K562 (cell line): ENCODE measurements around the gene PPEF2. TPM values are rescaled to one million over a fixed set of nuclear protein-coding genes. Genes with fewer than 3 reads are reported as not detected.

ENCODE experiments used
- CEBPG ChIP-seq, 3 experiments: fragments of 200-800 bp in 1 of 3; sonication (Bioruptor generic) in 1 of 3; sonication (generic) in 1 of 3; formaldehyde crosslinking in 1 of 3; IDR thresholded peaks in 2 of 3; conservative IDR thresholded peaks in 1 of 3; 2 replicates each; pipeline versions ENCODE4 v1.6.1 to v1.8.0; 2016 to 2022; ENCODE audit warnings: missing compliant biosample characterization in 2 of 3, missing genetic modification characterization in 2 of 3, mild to moderate bottlenecking in 1 of 3, missing genetic modification reagents in 1 of 3
- ELF1 ChIP-seq: fragments of 200-800 bp; sonication (Bioruptor generic); IDR thresholded peaks from 2 replicates; pipeline ENCODE4 v1.6.1; 2016; ENCODE audit warnings: missing genetic modification characterization, missing compliant biosample characterization
- JUNB ChIP-seq: fragments of 450-650 bp; formaldehyde crosslinking; conservative IDR thresholded peaks from 2 replicates; pipeline ENCODE4 v1.4.0; 2020; ENCODE audit warnings: mild to moderate bottlenecking
- KLF1 ChIP-seq: fragments of 450-650 bp; IDR thresholded peaks from 2 replicates; pipeline ENCODE4 v1.6.1; 2016; ENCODE audit warnings: missing genetic modification characterization, missing compliant biosample characterization
- RBFOX2 ChIP-seq: fragments of 200-400 bp; formaldehyde crosslinking; IDR thresholded peaks from 2 replicates; pipeline ENCODE4 v1.6.1; 2017; ENCODE audit warnings: low read depth, mild to moderate bottlenecking, low read length, moderate library complexity
- RBM14 ChIP-seq: fragments of 200-400 bp; formaldehyde crosslinking; IDR thresholded peaks from 2 replicates; pipeline ENCODE4 v1.6.1; 2018; ENCODE audit warnings: low read depth, mild to moderate bottlenecking, low read length, moderate library complexity, borderline replicate concordance; ENCODE audit not compliant: insufficient read depth
- SFPQ ChIP-seq: fragments of 200-400 bp; formaldehyde crosslinking; IDR thresholded peaks from 2 replicates; pipeline ENCODE4 v1.6.1; 2017; ENCODE audit warnings: mild to moderate bottlenecking, low read depth, low read length, moderate library complexity
- TAF15 ChIP-seq: fragments of 200-400 bp; formaldehyde crosslinking; IDR thresholded peaks from 2 replicates; pipeline ENCODE4 v1.6.1; 2017; ENCODE audit warnings: mild to moderate bottlenecking, low read depth, low read length, moderate library complexity
- TCF3 ChIP-seq: sonication (generic); formaldehyde crosslinking; IDR thresholded peaks from 2 replicates; pipeline ENCODE4 v1.4.0; 2020; ENCODE audit warnings: mild to moderate bottlenecking, missing genetic modification reagents
- THRAP3 ChIP-seq: fragments of 450-650 bp; IDR thresholded peaks from 2 replicates; pipeline ENCODE4 v1.6.1; 2016; ENCODE audit warnings: mild to moderate bottlenecking, inconsistent platforms, borderline replicate concordance
- ZNF146 ChIP-seq: IDR thresholded peaks from one replicate; pipeline ENCODE4 v1.6.1; 2018; ENCODE audit warnings: missing compliant biosample characterization; ENCODE audit not compliant: unreplicated experiment
- ZNF197 ChIP-seq: fragments of 200-800 bp; sonication (Bioruptor generic); IDR thresholded peaks from 2 replicates; pipeline ENCODE4 v1.6.1; 2016; ENCODE audit warnings: low read depth, missing genetic modification characterization, missing compliant biosample characterization
- polyA plus RNA-seq, 8 experiments: library from polyadenylated mRNA; depleted of rRNA in 4 of 8; stranded (reverse) in 5 of 8; unstranded in 3 of 8; fragments of >200 nt; fragmentation: Nextera tagmentation in 2 of 8; fragmentation: Illumina TruSeq in 1 of 8; extraction: Ambion mirVana in 2 of 8; extraction: Trizol in 1 of 8; gene quantifications; 2 replicates each; pipeline versions ENCODE4 v1.2.1 to v1.2.3, GENCODE V29; 2011 to 2014; ENCODE audit warnings: inconsistent platforms in 1 of 8, missing spikeins in 1 of 8
- total RNA-seq, 7 experiments: library from RNA; depleted of rRNA in 6 of 7; stranded (reverse); fragments of >200 nt in 6 of 7; fragmentation: Illumina TruSeq in 2 of 7; extraction: Trizol in 2 of 7; gene quantifications; 2 replicates each; pipeline versions ENCODE4 v1.2.1 to v1.2.3, GENCODE V29; 2011 to 2021; ENCODE audit warnings: low replicate concordance in 1 of 7
- TF ChIP-seq, protein P1 (sequence below), 2 experiments: fragments of 450-650 bp in 1 of 2; sonication (generic) in 1 of 2; formaldehyde crosslinking; conservative IDR thresholded peaks; 2 replicates each; pipeline versions ENCODE4 v1.4.0 to v1.8.1; 2020 to 2022; ENCODE audit warnings: mild to moderate bottlenecking in 1 of 2, missing genetic modification reagents in 1 of 2
- TF ChIP-seq, protein P2 (sequence below): fragments of 450-650 bp; formaldehyde crosslinking; conservative IDR thresholded peaks from 2 replicates; pipeline ENCODE4 v1.4.0; 2022; ENCODE audit warnings: mild to moderate bottlenecking, missing genetic modification characterization
- TF ChIP-seq, protein P3 (sequence below): fragments of 450-650 bp; IDR thresholded peaks from one replicate; pipeline ENCODE4 v1.6.1; 2018; ENCODE audit warnings: mild to moderate bottlenecking, moderate library complexity; ENCODE audit not compliant: partially characterized antibody
- TF ChIP-seq, protein P4 (sequence below): fragments of 250-450 bp; sonication (Bioruptor Pico); IDR thresholded peaks from 2 replicates; pipeline ENCODE4 v1.8.0; 2022; ENCODE audit warnings: moderate library complexity, mild to moderate bottlenecking, inconsistent platforms

Gene PPEF2
- total and polyA plus RNA-seq, 9 of the 15 experiments (the other 6 are each of a cell fraction or from before 2014, with no cell fraction given): not detected

GRCh38 chr4:75939890-75940691 is 37.8 kb upstream of the PPEF2 start (continued):
- TF ChIP-seq JUNB (CRISPR knock-in tag): no peak
- TF ChIP-seq ZNF197: no peak
- no peak for TF ChIP-seq RBM14
- TF ChIP-seq ELF1 (tag): no peak
- TF ChIP-seq TAF15: no peak
- TF ChIP-seq SFPQ: no peak
- TF ChIP-seq THRAP3: no peak
- TF ChIP-seq CEBPG (CRISPR knock-in tag; IDR thresholded peaks at IDR 0.05): no peak
- no peak for TF ChIP-seq CEBPG (tag; conservative IDR thresholded peaks at IDR 0.05 in 1 of 2, IDR thresholded peaks at IDR 0.05 in 1 of 2)
- TF ChIP-seq KLF1: no peak
- peak; percentile 24 for TF ChIP-seq RBFOX2
- TF ChIP-seq ZNF146 (CRISPR knock-in tag): no peak
- TF ChIP-seq, protein P1, sequence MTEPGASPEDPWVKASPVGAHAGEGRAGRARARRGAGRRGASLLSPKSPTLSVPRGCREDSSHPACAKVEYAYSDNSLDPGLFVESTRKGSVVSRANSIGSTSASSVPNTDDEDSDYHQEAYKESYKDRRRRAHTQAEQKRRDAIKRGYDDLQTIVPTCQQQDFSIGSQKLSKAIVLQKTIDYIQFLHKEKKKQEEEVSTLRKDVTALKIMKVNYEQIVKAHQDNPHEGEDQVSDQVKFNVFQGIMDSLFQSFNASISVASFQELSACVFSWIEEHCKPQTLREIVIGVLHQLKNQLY (CRISPR knock-in tag; conservative IDR thresholded peaks at IDR 0.05): no peak
- TF ChIP-seq, protein P2, sequence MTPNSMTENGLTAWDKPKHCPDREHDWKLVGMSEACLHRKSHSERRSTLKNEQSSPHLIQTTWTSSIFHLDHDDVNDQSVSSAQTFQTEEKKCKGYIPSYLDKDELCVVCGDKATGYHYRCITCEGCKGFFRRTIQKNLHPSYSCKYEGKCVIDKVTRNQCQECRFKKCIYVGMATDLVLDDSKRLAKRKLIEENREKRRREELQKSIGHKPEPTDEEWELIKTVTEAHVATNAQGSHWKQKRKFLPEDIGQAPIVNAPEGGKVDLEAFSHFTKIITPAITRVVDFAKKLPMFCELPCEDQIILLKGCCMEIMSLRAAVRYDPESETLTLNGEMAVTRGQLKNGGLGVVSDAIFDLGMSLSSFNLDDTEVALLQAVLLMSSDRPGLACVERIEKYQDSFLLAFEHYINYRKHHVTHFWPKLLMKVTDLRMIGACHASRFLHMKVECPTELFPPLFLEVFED (CRISPR knock-in tag): no peak
- TF ChIP-seq, protein P3, sequence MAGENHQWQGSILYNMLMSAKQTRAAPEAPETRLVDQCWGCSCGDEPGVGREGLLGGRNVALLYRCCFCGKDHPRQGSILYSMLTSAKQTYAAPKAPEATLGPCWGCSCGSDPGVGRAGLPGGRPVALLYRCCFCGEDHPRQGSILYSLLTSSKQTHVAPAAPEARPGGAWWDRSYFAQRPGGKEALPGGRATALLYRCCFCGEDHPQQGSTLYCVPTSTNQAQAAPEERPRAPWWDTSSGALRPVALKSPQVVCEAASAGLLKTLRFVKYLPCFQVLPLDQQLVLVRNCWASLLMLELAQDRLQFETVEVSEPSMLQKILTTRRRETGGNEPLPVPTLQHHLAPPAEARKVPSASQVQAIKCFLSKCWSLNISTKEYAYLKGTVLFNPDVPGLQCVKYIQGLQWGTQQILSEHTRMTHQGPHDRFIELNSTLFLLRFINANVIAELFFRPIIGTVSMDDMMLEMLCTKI: no peak
- TF ChIP-seq, protein P4, sequence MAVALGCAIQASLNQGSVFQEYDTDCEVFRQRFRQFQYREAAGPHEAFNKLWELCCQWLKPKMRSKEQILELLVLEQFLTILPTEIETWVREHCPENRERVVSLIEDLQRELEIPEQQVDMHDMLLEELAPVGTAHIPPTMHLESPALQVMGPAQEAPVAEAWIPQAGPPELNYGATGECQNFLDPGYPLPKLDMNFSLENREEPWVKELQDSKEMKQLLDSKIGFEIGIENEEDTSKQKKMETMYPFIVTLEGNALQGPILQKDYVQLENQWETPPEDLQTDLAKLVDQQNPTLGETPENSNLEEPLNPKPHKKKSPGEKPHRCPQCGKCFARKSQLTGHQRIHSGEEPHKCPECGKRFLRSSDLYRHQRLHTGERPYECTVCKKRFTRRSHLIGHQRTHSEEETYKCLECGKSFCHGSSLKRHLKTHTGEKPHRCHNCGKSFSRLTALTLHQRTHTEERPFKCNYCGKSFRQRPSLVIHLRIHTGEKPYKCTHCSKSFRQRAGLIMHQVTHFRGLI (CRISPR knock-in tag): no peak
- no peak for TF ChIP-seq TCF3 (CRISPR knock-in tag)
